Activated T-cell treated with anti-CD3 and anti-CD28 coated beads, Interleukin-2, amount 50 U/mL, for 4 hours (primary cell): ENCODE measurements around the gene BAX. TPM values are rescaled to one million over a fixed set of nuclear protein-coding genes. Genes with fewer than 3 reads are reported as not detected.
A peak's percentile ranks its signal among the peaks of the same experiment; 100 is the strongest.

Source experiments
- ATAC-seq, 2 donors: fragments of 200-7000 bp; cut with Tn5 transposase; one replicate each; pipeline ENCODE4 v1.10.0; 2021
- DNase-seq: peaks from one replicate; pipeline ENCODE4 v3.0.0-alpha.2; 2020
- H3K27me3 Mint-ChIP-seq: one replicate; pipeline ENCODE4 v1.8.0; 2021; ENCODE audit warnings: low read depth, mixed read lengths
- H3K36me3 Mint-ChIP-seq: one replicate; pipeline ENCODE4 v1.8.0; 2022; ENCODE audit warnings: mixed read lengths; ENCODE audit not compliant: insufficient read depth
- H3K4me1 Mint-ChIP-seq: one replicate; pipeline ENCODE4 v1.8.0; 2021; ENCODE audit warnings: low read depth, mixed read lengths
- H3K4me3 Mint-ChIP-seq: one replicate; pipeline ENCODE4 v1.8.0; 2021; ENCODE audit warnings: mild to moderate bottlenecking, moderate library complexity, mixed read lengths
- H3K9me3 Mint-ChIP-seq: one replicate; pipeline ENCODE4 v1.8.0; 2021; ENCODE audit warnings: mixed read lengths
- total RNA-seq, 3 donors: library from RNA; stranded (reverse); gene quantifications; one replicate each; pipeline ENCODE4 v1.2.1, GENCODE V29; 2021

The BAX gene
- total RNA-seq, 3 donors from 2014 or later = 200 to 250 (median 203) TPM

- Mint-ChIP-seq H3K27me3 (no peaks in the 10 kb centered on the region), H3K36me3 (no peaks in the 10 kb centered on the region), H3K4me3 (no peak overlapping the region), H3K4me1 (no peaks in the 10 kb centered on the region), H3K9me3 (no peaks in the 10 kb centered on the region)
- DNase-seq (no peak), ATAC-seq (no peak)
Measured at GRCh38 chr19:48946463-48947257, 8.0 kb upstream of the BAX start.

GRCh38 chr19:48947258-48947542 is 7.5 kb upstream of the BAX start:
- H3K9me3 Mint-ChIP-seq = no peaks in the 10 kb centered on the region
- no peak for DNase-seq
- H3K36me3 Mint-ChIP-seq = no peaks in the 10 kb centered on the region
- no peaks in the 10 kb centered on the region for H3K27me3 Mint-ChIP-seq
- H3K4me3 Mint-ChIP-seq = no peak overlapping the region
- H3K4me1 Mint-ChIP-seq = no peaks in the 10 kb centered on the region
- ATAC-seq = no peak

GRCh38 chr19:48950159-48950558 is 4.5 kb upstream of the BAX start:
- Mint-ChIP-seq H3K27me3 (no peaks in the 10 kb centered on the region), H3K9me3 (no peaks in the 10 kb centered on the region), H3K4me3 (no peak overlapping the region), H3K4me1 (peaks cover 4% of the 10 kb centered on the region), H3K36me3 (no peaks in the 10 kb centered on the region)
- no peak for ATAC-seq
- DNase-seq = no peak

DNA sequence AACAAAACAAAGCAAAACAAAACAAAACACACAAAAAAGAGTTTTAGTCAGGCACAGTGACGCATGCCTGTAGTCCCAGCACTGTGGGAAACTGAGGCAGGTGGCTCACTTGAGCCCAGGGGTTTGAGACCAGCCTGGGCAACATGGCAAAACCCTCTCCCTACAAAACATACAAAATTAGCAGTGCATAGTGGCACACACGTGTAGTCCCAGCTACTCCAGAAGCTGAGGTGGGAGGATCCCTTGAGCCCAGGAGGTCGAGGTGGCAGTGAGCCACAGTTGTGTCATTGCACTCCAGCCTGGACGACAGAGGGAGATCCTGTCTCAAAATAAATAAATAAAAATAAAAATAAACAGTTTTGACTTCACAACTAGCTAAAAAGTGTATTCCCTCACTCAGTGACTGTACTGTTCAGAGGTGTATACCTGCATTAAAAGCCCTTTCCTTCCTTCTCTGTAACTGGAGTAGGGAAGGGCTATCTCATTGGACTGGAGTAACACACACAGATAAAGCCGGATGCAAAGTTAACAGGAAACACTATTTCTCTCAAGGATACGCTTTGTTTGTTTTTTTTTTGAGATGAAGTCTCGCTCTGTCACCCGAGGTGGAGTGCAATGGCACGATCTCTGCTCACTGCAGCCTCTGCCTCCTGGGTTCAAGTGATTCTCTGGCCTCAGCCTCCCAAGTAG is 3.7 kb upstream of the BAX start:
- Mint-ChIP-seq H3K4me3 (no peak overlapping the region), H3K27me3 (no peaks in the 10 kb centered on the region), H3K36me3 (no peaks in the 10 kb centered on the region), H3K4me1 (peaks cover 11% of the 10 kb centered on the region), H3K9me3 (no peaks in the 10 kb centered on the region)
- ATAC-seq = no peak
- DNase-seq = no peak

DNA sequence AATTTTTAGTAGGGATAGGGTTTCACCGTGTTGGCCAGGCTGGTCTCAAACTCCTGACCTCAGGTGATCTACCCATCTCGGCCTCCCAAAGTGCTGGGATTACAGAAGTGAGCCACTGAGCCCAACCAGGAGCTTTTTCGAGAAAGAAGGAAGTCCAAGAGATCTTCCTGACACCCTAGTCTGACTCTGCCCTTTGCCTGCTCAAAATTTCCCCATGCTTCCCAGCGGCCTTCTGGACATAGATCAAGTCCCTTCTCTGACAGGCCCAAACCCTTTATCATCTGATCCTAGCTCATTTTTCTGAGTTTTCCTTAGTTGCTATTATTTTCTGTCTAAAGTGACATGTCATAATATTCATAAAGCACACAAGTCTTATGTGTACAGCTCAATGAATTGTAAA is 1.5 kb upstream of the BAX start:
- Mint-ChIP-seq H3K4me1 (peaks cover 20% of the 10 kb centered on the region), H3K4me3 (no peak overlapping the region), H3K27me3 (no peaks in the 10 kb centered on the region), H3K9me3 (no peaks in the 10 kb centered on the region), H3K36me3 (peaks cover 4% of the 10 kb centered on the region)
- DNase-seq = no peak
- no peak for ATAC-seq

- peak overlapping the region; percentile 81 for H3K4me3 Mint-ChIP-seq
- peaks cover 23% of the 10 kb centered on the region for H3K4me1 Mint-ChIP-seq
- H3K27me3 Mint-ChIP-seq = no peaks in the 10 kb centered on the region
- no peak for ATAC-seq
- H3K36me3 Mint-ChIP-seq = peaks cover 6% of the 10 kb centered on the region
- no peaks in the 10 kb centered on the region for H3K9me3 Mint-ChIP-seq
- no peak for DNase-seq
Measured at GRCh38 chr19:48953990-48954594, 583 bp upstream of the BAX start.

GRCh38 chr19:48955308-48955958 is 758 bp downstream of the BAX start:
- Mint-ChIP-seq H3K9me3 (no peaks in the 10 kb centered on the region), H3K36me3 (peaks cover 6% of the 10 kb centered on the region), H3K4me1 (peaks cover 24% of the 10 kb centered on the region), H3K27me3 (no peaks in the 10 kb centered on the region), H3K4me3 (peak overlapping the region; percentile 81)
- no peak for DNase-seq
- no peak for ATAC-seq

DNA sequence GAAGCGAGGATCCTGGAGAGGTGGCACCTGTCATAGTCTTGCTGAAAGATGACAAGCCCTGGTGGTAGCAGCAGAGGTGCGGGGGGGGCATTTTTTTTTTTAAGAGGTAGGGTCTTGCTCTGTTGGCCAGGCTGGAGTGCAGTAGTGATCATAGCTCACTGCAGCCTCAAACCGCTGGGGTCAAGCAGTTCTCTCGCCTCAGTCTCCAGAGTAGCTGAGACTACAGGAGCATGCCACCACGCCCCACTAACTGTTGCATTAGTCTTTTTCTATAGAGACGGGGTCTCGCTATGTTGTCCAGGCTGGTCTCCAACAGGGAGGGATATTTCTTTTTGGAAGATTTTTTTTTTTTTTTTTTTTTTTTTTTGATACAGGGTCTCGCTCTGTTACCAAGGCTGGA is 3.3 kb downstream of the BAX start:
- ATAC-seq (no peak), DNase-seq (no peak)
- H3K9me3 Mint-ChIP-seq = no peaks in the 10 kb centered on the region
- no peaks in the 10 kb centered on the region for H3K27me3 Mint-ChIP-seq
- peaks cover 37% of the 10 kb centered on the region for H3K4me1 Mint-ChIP-seq
- peak overlapping the region; percentile 19 for H3K4me3 Mint-ChIP-seq
- H3K36me3 Mint-ChIP-seq = peaks cover 12% of the 10 kb centered on the region

GRCh38 chr19:48959341-48960239 is 4.9 kb downstream of the BAX start:
- Mint-ChIP-seq H3K4me1 (peaks cover 48% of the 10 kb centered on the region), H3K36me3 (peaks cover 12% of the 10 kb centered on the region), H3K9me3 (no peaks in the 10 kb centered on the region), H3K27me3 (no peaks in the 10 kb centered on the region), H3K4me3 (no peak overlapping the region)
- no peak for ATAC-seq
- DNase-seq = no peak

DNA sequence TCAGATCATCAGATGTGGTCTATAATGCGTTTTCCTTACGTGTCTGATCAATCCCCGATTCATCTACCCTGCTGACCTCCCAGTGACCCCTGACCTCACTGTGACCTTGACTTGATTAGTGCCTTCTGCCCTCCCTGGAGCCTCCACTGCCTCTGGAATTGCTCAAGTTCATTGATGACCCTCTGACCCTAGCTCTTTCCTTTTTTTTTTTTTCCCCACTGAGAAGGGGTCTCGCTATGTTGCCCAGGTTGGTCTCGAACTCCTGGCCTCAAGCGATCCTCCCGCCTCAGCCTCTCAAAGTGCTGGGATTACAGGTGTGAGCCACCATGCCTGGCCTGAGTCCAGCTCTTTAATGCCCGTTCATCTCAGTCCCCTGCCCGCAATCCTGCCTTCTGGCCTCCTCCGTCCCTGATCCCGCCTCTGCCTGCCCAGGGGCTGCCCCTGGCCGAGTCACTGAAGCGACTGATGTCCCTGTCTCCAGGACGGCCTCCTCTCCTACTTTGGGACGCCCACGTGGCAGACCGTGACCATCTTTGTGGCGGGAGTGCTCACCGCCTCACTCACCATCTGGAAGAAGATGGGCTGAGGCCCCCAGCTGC is 6.5 kb downstream of the BAX start:
- no peak for ATAC-seq
- no peak overlapping the region for H3K4me3 Mint-ChIP-seq
- no peaks in the 10 kb centered on the region for H3K9me3 Mint-ChIP-seq
- no peak for DNase-seq
- no peaks in the 10 kb centered on the region for H3K27me3 Mint-ChIP-seq
- H3K4me1 Mint-ChIP-seq = peaks cover 51% of the 10 kb centered on the region
- H3K36me3 Mint-ChIP-seq = peaks cover 16% of the 10 kb centered on the region

- Mint-ChIP-seq H3K4me1 (peaks cover 53% of the 10 kb centered on the region), H3K36me3 (peaks cover 18% of the 10 kb centered on the region), H3K27me3 (no peaks in the 10 kb centered on the region), H3K4me3 (peak overlapping the region; percentile 33), H3K9me3 (no peaks in the 10 kb centered on the region)
- DNase-seq (no peak), ATAC-seq (no peak)
Measured at GRCh38 chr19:48961673-48962028, 7.0 kb downstream of the BAX start.

- ATAC-seq (no peak), DNase-seq (no peak)
- Mint-ChIP-seq H3K36me3 (peaks cover 19% of the 10 kb centered on the region), H3K9me3 (no peaks in the 10 kb centered on the region), H3K4me1 (peaks cover 56% of the 10 kb centered on the region), H3K27me3 (no peaks in the 10 kb centered on the region), H3K4me3 (peak overlapping the region; percentile 45)
Measured at GRCh38 chr19:48962029-48962848, 7.6 kb downstream of the BAX start.

GRCh38 chr19:48962849-48963165 is 8.1 kb downstream of the BAX start:
- no peaks in the 10 kb centered on the region for H3K27me3 Mint-ChIP-seq
- peaks cover 53% of the 10 kb centered on the region for H3K4me1 Mint-ChIP-seq
- H3K36me3 Mint-ChIP-seq = peaks cover 19% of the 10 kb centered on the region
- no peak for ATAC-seq
- H3K4me3 Mint-ChIP-seq = peak overlapping the region; percentile 45
- DNase-seq = no peak
- no peaks in the 10 kb centered on the region for H3K9me3 Mint-ChIP-seq
